Measurements from ENCODE around the gene JOSD1.

The JOSD1 gene

DNA sequence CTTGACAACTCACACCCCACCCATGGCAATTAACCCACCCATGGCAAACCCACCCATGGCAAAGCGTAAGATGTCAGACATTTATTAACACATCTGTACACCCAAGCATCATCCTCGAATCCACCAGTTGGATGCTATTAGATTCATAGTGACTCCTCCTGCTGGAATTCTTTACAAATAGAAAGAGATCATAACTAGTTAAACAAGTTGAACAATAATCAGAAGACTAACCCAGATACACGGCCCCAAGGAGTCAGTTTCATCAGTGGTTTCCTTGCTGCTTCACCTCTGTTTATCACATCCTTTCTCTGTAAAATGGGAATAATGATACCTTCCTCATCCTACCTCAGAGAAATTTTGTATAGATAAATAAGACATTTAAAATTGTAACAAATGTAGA lies 10.1 kb upstream of the JOSD1 start:
- no peak for DNase-seq

DNA sequence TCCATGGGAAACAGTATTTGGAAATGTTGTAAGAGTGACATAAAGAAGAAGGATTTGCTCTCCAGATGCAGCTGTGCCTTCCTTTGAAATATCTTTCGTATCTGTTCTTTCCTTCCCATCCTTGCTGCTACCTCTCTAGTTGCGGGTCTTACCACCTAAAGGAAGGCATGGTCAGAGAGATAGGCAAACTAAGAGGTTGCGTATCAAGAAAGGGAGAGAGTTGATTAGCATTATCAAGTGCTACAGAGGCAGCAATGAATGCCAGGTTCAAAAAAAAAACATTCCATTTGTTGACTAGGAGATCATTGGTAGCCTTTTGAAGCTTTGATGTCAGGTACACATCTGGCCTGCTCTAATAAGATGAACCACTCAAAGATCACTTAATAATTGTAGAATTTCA lies 9.6 kb upstream of the JOSD1 start:
- DNase-seq: no peak

DNA sequence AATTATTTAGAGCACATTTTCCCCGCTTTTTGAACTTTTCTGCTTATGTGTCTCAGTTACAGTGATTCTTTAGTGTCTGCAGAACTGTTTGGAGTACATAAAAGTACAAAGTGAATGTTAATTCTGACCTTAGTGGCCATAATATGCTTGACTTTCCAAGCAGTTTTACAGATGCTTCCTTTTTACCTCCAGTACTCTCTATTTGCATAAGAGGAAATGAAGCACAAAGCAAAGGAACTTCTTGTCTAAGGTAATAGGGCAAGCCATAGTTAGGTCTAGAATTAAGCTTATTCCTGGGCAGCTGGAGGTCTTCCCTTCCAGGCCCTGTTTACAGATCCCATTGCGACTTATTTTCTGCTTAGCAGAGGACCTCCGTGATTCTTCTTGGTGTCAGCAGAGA lies 8.6 kb upstream of the JOSD1 start:
- DNase-seq: no peak

- no peak for DNase-seq
These were observed 7.2 kb upstream of the JOSD1 start for GRCh38 chr22:38707984-38708383.

DNA sequence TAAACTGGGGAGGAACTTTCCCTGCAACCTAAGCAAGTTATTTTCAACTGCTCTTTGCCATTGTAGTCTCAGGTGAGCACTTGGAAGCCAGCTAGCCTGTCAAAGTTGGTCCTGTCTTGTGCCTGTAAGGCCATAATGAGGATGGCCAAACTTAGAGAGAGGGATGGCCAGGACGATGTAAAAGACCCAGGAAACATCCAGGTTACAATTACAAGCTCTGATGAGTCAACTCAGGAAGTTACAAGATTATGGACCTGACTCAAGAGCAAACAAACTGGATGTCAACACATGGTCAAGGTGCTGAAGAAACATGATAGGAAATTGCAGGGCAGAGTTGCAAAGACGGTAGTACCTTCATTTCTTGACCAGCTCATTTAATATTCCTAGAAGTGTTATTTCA lies 6.6 kb upstream of the JOSD1 start:
- no peak for DNase-seq

- DNase-seq: no peak
These were observed 6.1 kb upstream of the JOSD1 start for GRCh38 chr22:38706901-38707195.

- peak; percentile 70 for DNase-seq
These were observed 5.6 kb upstream of the JOSD1 start for GRCh38 chr22:38706101-38706900.

DNA sequence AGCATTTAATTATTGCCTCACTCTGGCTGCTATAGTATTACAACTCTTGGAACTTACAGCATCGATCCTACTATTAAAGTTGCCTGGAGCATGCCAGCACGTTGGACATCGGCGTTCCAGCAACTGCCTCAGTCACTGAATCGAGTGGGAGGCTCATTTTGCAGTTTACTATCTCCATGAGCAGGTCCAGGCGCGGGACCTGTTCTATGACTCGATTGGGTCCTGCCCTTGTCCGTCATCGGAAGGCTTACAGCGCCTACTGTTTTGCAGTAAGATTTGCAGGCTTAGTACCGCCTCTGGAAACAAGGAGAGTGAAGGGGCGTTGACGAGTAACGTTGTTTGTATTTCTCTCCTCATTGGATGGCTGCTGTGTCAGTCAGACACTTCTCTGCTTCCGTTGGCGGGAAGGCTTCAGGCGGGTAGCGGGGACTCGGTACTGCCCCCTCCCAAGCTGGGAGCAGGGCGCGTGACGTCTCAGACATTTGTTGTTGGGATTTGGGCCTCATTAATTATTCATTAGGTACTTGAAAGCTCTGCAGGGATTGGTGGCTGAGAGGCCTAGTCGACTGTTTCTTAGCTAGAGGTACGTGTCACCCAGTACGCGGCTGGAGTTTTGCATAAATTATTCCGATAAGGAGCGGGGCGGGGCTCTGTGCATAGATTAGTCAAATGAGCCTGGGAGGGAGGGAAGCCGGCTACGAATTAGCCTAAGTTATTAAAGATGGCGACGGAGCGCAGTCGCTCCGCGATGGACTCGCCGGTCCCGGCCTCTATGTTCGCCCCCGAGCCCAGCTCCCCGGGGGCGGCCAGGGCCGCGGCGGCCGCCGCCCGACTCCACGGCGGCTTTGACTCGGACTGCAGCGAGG lies 4.7 kb upstream of the JOSD1 start, which contains the start of gene GTPBP1:
Gene GTPBP1, plus strand, starts transcription at position 710 of the 866 bp plus-strand sequence. Its CDS starts 12 bp downstream, at position 722.
- DNase-seq: peak; percentile 96

DNA sequence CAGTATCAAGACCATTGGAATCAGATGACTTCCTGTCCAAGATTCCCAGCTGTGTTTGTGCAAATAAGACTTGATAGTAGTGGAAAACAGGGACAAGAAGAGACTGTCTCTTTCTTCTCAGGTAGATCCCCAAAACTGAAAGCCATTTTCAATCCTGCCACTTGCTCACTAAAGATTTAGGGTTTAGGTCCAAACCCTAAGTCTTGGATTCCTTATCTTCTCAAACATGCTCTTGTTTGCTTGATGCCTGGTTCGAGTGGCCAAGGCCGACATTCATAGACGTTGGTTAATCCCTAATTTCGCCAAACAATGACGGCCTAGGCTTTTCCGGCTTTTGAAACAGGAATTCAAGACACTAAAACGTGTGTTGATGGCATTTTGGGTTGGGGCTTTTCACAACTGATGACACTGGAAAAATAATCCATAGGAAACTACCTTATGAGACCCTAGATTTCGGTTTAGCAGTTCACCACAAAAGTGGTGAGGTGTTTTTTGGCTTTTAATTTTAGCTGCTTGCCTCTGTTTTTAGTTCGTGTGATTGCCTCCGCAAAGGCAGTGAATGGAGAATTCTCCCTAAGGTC lies 4.0 kb upstream of the JOSD1 start:
- no peak for DNase-seq

- DNase-seq: no peak
These were observed 414 bp downstream of the JOSD1 start for GRCh38 chr22:38700270-38700788.

GRCh38 chr22:38699784-38700183 lies 959 bp downstream of the JOSD1 start:
- DNase-seq: no peak

DNA sequence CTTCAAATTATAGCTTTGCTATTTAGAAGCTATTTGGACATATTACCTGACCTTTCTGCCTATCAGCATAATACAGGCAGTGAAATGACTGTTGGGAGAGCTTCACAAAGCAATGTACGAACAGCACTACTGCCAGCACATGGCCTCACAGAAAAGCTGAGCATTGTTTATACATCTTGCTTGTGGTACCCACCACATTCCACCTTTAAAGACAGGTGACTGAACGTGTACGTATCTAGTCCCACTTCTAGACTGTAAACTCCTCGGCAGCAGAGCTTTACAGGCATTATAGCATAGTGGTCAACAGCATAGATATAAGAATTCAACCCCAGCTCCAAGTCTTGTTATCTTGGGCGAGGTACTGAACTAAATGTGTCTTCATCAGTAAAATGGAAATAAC lies 1.6 kb downstream of the JOSD1 start:
- DNase-seq: no peak

DNA sequence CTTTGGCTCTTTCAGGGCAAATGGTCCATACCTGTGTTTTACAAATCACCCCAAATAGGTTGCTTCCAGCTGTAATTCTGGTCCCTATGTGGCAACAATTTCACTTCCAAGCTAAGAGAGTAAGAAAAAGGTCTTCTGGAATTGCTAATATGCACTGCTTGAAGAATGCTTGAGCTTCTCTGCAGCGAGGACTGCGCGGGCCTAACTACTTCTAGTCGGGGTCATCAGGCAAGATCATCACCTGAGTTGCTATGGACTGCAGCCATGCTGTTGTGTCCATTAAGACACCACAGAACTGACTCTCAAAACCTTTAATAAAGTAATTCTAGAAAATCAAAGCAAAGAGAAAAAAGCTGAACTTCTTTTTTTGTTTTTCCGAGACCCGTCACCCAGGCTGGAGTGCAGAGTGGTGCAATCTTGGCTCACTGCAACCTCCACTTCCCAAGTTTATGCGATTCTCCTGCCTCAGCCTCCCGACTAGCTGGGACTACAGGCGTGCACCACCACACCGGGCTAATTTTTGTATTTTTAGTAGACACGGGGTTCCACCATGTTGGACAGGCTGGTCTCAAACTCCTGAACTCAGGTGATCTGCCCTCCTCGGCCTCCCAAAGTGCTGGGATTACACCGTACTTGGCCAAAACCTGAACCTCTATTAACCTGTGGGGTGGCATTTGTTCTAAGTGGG lies 2.2 kb downstream of the JOSD1 start:
- DNase-seq: no peak

DNA sequence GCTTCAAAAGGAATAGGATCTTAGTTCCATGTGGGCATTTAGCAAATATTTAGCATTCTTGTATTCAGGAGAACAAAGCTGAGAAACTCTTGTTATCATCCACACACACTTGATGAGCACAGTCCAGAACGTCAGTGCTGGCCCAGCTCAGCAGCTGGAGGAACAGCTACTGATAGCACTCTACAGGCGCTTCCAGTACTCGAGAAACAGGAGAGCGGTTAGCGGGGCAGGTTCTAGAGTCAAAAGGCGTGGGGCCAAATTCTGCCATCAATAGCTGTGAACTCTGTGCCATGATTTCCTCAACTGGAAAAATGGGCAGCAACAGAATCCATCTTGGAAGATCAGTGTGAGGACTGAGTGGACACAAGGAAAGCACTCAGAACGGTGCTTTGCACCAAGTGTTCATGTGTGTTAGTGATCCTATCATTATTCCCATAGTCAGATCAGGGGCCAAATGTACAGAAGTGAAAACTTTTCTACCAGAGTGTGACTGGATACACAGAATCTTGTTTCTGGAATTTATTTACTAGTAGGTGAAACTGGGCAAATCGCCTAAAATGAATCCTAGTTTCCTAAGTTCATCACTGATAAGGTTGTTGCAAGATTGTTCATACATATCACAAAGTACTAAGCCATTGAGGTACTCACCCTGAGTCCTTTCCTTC lies 3.2 kb downstream of the JOSD1 start:
- no peak for DNase-seq

DNA sequence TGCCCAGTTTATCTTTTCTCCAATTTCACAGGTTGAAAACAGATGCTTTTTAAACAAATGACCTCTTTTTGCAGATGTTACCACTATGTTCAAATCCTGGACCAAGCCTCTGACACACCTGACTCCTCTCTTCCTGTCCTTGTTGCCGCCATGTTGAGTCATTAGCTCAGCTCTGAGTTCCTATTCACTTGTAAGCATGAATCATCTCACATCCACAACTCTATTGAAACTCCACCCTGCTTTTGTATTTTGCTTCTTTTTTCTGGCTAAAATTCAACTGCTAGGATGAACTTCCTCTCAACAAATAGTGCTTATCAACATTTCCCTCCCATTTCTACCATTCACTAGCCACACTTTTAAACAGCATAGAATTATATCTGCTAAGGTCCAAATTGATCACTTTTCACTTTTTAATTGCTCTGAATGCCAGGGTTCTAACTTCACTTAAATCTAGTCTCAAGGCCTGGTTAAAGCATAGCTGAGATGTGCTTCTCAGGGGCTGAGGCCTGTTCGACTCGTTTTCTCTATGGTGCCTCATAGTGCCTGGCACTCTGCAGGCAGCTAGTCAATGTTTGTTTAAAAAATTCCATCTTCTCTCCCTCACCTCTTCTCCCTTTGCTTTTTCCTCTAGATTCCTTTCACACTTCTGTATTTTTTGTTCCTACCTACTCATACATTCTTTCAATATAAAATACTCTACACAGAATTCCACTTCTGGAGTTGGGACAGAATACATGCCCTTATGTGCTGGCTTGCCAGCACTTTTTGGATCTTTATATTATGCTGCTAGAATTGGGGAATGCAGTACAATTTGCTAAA lies 3.9 kb downstream of the JOSD1 start:
- DNase-seq: no peak

DNA sequence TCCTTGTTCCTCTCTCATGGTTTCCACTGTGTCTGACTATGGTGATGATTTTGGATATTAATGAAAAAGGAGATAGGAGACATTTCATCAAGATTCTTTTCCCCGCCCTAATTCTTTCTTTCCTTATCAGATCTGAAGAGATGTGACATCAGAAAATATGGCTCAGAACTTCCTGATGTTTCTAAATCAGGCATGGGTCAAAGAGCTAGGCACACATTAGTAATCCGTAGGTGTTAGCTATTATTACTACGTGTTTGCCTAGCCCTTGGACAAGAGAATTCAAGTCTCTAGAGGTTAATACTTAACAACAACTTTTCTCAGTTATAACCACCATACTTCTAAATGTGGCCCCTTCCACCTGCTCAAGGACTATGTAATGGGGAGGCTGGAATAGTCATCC lies 5.8 kb downstream of the JOSD1 start:
- no peak for DNase-seq

DNA sequence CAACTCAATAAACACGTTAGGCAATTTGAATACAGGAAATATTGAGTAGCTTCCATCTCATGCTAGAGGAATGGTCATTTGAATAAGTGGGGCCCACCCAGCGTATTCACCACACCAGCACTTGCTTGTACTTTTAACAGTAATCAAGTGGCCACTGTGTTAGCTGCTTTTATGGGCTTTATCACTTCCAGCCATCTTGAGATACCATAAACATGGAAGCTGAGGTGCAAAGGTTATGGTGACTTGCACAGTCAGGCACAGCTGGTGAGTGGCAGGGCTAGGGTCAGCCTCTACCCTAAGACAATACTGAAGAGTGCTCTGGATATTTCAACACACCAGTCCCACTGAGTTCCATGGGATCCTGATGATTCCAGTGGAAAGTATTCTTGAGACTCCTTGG lies 6.7 kb downstream of the JOSD1 start:
- DNase-seq: no peak

GRCh38 chr22:38689651-38690050 lies 11.1 kb downstream of the JOSD1 start:
- no peak for DNase-seq

DNA sequence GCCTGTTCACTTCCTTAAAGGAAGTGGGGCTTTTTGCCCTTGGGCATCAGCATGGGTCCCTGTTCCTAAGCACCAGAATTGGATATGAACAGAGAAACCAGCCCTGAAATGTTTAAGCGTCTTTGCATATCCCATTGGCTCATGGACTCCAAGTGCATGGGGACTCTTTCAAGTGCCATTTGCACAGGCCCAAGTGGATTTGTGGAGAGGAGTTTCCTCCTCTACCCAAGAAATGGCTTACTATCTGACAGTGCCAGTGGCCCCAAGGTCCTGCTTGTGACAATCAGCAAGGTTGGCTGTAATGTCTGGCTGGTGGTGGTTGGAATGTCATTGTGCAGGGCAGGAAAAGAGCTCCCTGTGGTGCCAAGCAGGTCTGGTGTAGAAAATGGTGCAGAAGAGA lies 15.0 kb downstream of the JOSD1 start:
- DNase-seq: no peak

GRCh38 chr22:38684895-38685294 lies 15.8 kb downstream of the JOSD1 start:
- DNase-seq: no peak

DNA sequence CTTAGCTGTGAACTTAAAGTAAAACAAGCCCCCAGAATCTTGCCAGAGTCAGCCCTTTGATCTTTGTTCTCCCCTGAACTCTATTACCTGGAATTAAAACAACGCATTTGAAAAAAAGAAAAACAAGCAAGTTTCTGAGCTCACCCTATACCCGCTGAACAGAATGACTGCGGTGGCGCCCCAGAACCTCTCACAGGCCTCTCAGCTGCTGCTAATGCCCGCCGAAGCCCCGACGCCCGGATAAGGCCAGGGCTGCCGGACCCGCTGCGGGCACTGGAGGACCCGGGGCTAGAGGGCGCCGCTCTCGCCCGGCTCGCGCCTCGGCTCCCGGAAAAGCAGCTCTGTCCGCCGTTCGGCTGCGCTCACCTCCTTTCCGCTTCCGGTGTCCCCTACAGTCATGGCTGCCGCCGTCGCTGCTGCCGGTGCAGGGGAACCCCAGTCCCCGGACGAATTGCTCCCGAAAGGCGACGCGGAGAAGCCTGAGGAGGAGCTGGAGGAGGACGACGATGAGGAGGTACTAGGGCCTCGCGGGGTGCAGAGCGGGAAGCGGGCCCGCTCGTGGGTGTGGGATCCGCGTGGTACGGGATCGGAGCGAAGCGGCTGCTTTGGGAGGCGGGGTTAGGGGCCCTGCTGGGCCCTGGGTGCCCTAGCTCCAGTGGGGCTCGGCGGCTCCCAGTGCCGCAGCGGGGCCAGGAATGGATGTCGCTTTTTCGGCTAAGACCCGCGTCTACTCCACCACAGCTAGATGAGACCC lies 19.0 kb downstream of the JOSD1 start, which contains the start of gene TOMM22:
Gene TOMM22, plus strand, starts transcription at position 376 of the 754 bp plus-strand sequence. Its CDS starts 22 bp downstream, at position 398.
- peak; percentile 92 for DNase-seq
